HCT116 (cell line): ENCODE data around the gene BRAT1. TPM values are rescaled to one million over a fixed set of nuclear protein-coding genes. Genes with fewer than 3 reads are reported as not detected.

Experiments
- ATAC-seq: fragments of 200-7000 bp; cut with Tn5 transposase; 2 replicates; pipeline ENCODE4 v1.9.1; 2020; ENCODE audit warnings: mild to moderate bottlenecking, moderate library complexity
- BruUV-seq: library from RNA; stranded (reverse); fragments of 400-500 nt; replicated peaks from 2 replicates; lab custom pipeline; 2021; lab: Mats Ljungman, UMichigan
- CTCF ChIA-PET: fragments of 300-600 bp; sonication (Branson Sonifier 250); formaldehyde crosslinking; loops from one replicate; lab custom pipeline; 2021; ENCODE audit warnings: antibody characterized with exemption; lab: Charles Lee
- POLR2A ChIA-PET: fragments of 300-600, 350-600 bp; sonication (Branson Sonifier 250); formaldehyde crosslinking; loops from one replicate; lab custom pipeline; 2021; ENCODE audit warnings: antibody characterized with exemption; lab: Charles Lee
- RAD21 ChIA-PET, 2 experiments: fragments of 300-600 bp; sonication (Branson Sonifier 250); formaldehyde crosslinking; loops; one replicate each; lab custom pipeline; 2023; ENCODE audit warnings: low total read pairs in 2 of 2; ENCODE audit not compliant: uncharacterized antibody in 2 of 2, unreplicated experiment in 2 of 2, low non-redundant PET in 1 of 2; lab: Charles Lee
- DNase-seq: peaks from one replicate; pipeline ENCODE4 v3.0.0-alpha.2; 2010; ENCODE audit warnings: low read depth, low spot score
- H2AFZ ChIP-seq: fragments of 200-600 bp; shearing (Covaris generic), sonication (generic); 2 replicates; pipeline ENCODE4 v1.6.1; 2017; ENCODE audit warnings: low read depth, mixed run types, mixed read lengths, antibody characterized with exemption, low read length; ENCODE audit not compliant: poor library complexity, severe bottlenecking
- H3K27ac ChIP-seq: 2 replicates; pipeline ENCODE4 v1.5.1; 2012; ENCODE audit warnings: low read depth, low read length
- H3K27me3 ChIP-seq: fragments of 200-600 bp; sonication (generic); 2 replicates; pipeline ENCODE4 v1.6.1; 2016; ENCODE audit warnings: mixed run types, low read length, mixed read lengths; ENCODE audit not compliant: insufficient read depth
- H3K36me3 ChIP-seq, 2 experiments: fragments of 200-500 bp in 1 of 2; fragments of 200-600 bp in 1 of 2; sonication (Bioruptor generic) in 1 of 2; sonication (generic) in 1 of 2; 2 replicates each; pipeline versions ENCODE4 v1.5.1 to v1.6.1; 2014 to 2016; ENCODE audit warnings: low read length in 2 of 2, inconsistent platforms in 1 of 2, mixed read lengths in 1 of 2, mixed run types in 1 of 2; ENCODE audit not compliant: insufficient read depth in 2 of 2, control insufficient read depth in 1 of 2
- H3K4me1 ChIP-seq, 2 experiments: fragments of 200-600 bp in 1 of 2; sonication (generic) in 1 of 2; 2 replicates each; pipeline versions ENCODE4 v1.5.1 to v1.6.1; 2012 to 2017; ENCODE audit warnings: low read length in 2 of 2, inconsistent platforms in 1 of 2, mild to moderate bottlenecking in 1 of 2, mixed read lengths in 1 of 2, mixed run types in 1 of 2, moderate library complexity in 1 of 2; ENCODE audit not compliant: insufficient read depth in 2 of 2, control insufficient read depth in 1 of 2
- H3K4me2 ChIP-seq: fragments of 200-600 bp; sonication (generic); 2 replicates; pipeline ENCODE4 v1.6.1; 2017; ENCODE audit warnings: mixed run types, low read length, mixed read lengths
- H3K4me3 ChIP-seq, 2 experiments: fragments of 200-600 bp in 1 of 2; sonication (generic) in 1 of 2; replicated peaks in 1 of 2; 2 replicates each; pipeline ENCODE4 v1.5.1; 2011 to 2016; ENCODE audit warnings: low read length in 2 of 2, control low read depth in 1 of 2, low read depth in 1 of 2, mild to moderate bottlenecking in 1 of 2, mixed read lengths in 1 of 2, mixed run types in 1 of 2
- H3K79me2 ChIP-seq: fragments of 200-600 bp; sonication (generic); 2 replicates; pipeline ENCODE4 v1.6.1; 2017; ENCODE audit warnings: mild to moderate bottlenecking, mixed run types, low read length, moderate library complexity, mixed read lengths; ENCODE audit not compliant: insufficient read depth
- H3K9ac ChIP-seq: fragments of 200-600 bp; sonication (generic); 2 replicates; pipeline ENCODE4 v1.6.1; 2016; ENCODE audit warnings: low read length, mixed read lengths
- H3K9me2 ChIP-seq: fragments of 200-600 bp; sonication (generic), shearing (Covaris generic); 2 replicates; pipeline ENCODE4 v1.6.1; 2017; ENCODE audit warnings: mixed run types, mild to moderate bottlenecking, moderate library complexity; ENCODE audit not compliant: insufficient read depth
- H3K9me3 ChIP-seq, 2 experiments: fragments of 200-500 bp in 1 of 2; fragments of 200-600 bp in 1 of 2; sonication (Bioruptor generic) in 1 of 2; sonication (generic) in 1 of 2; 2 replicates each; pipeline ENCODE4 v1.6.1; 2014 to 2017; ENCODE audit warnings: low read length in 2 of 2, mixed read lengths in 2 of 2, inconsistent platforms in 1 of 2, low read depth in 1 of 2, mild to moderate bottlenecking in 1 of 2, mixed run types in 1 of 2, moderate library complexity in 1 of 2; ENCODE audit not compliant: control insufficient read depth in 1 of 2, insufficient read depth in 1 of 2
- H4K20me1 ChIP-seq: fragments of 200-600 bp; sonication (generic), shearing (Covaris generic); 2 replicates; pipeline ENCODE4 v1.6.1; 2017; ENCODE audit warnings: mixed run types, mild to moderate bottlenecking, moderate library complexity; ENCODE audit not compliant: insufficient read depth
- CTCF ChIP-seq, 3 experiments: fragments of 200-600 bp in 1 of 3; sonication (generic) in 1 of 3; IDR thresholded peaks in 2 of 3; conservative IDR thresholded peaks in 1 of 3; 2 replicates each; pipeline ENCODE4 v1.5.1; 2012 to 2017; ENCODE audit warnings: low read depth in 2 of 3, low read length in 2 of 3, antibody characterized with exemption in 1 of 3, borderline replicate concordance in 1 of 3, control low read depth in 1 of 3, mild to moderate bottlenecking in 1 of 3, mixed read lengths in 1 of 3, mixed run types in 1 of 3, moderate library complexity in 1 of 3; ENCODE audit not compliant: insufficient read depth in 1 of 3
- EGR1 ChIP-seq: IDR thresholded peaks from 2 replicates; pipeline ENCODE4 v1.6.1; 2012; ENCODE audit warnings: low read depth
- ELF1 ChIP-seq: IDR thresholded peaks from 2 replicates; pipeline ENCODE4 v1.6.1; 2012; ENCODE audit warnings: low read depth, borderline replicate concordance
- MAX ChIP-seq: IDR thresholded peaks from 2 replicates; pipeline ENCODE4 v1.6.1; 2012
- POLR2A ChIP-seq: IDR thresholded peaks from 2 replicates; pipeline ENCODE4 v1.7.0; 2011; ENCODE audit warnings: borderline replicate concordance; ENCODE audit not compliant: insufficient read depth, insufficient read length; ENCODE audit errors: extremely low read depth
- POLR2AphosphoS5 ChIP-seq: IDR thresholded peaks from 2 replicates; pipeline ENCODE4 v1.6.1; 2011; ENCODE audit warnings: mild to moderate bottlenecking, low read depth, low read length, moderate library complexity
- RAD21 ChIP-seq: IDR thresholded peaks from 2 replicates; pipeline ENCODE4 v1.6.1; 2012; ENCODE audit warnings: low read depth, mild to moderate bottlenecking
- REST ChIP-seq: IDR thresholded peaks from 2 replicates; pipeline ENCODE4 v1.6.1; 2012; ENCODE audit warnings: low read depth
- SP1 ChIP-seq: IDR thresholded peaks from 2 replicates; pipeline ENCODE4 v1.6.1; 2012; ENCODE audit warnings: low read depth
- ZBTB33 ChIP-seq: IDR thresholded peaks from 2 replicates; pipeline ENCODE4 v1.6.1; 2011; ENCODE audit warnings: mild to moderate bottlenecking, low read length, moderate library complexity; ENCODE audit not compliant: insufficient replicate concordance; ENCODE audit errors: extremely low read depth
- intact Hi-C: fragments of 100-400 bp; cut with micrococcal nuclease; formaldehyde crosslinking; loops from 2 replicates; pipeline ENCODE4 v1.10.0; 2022
- total RNA-seq: library from RNA; stranded (reverse); gene quantifications from one replicate; pipeline ENCODE4 v1.2.1, GENCODE V29; 2021; ENCODE audit not compliant: unreplicated experiment

The BRAT1 gene
- total RNA-seq, 1 experiment from 2014 or later = 47.6 TPM

- ChIA-PET POLR2A (no interaction called here), CTCF (no interaction called here), RAD21 (no interaction called here)
- H3K4me3 ChIP-seq = no peak overlapping the region
- no peaks in the 10 kb centered on the region for H3K9me3 ChIP-seq
- H3K4me2 ChIP-seq = no peak overlapping the region
- no TSS peak for BruUV-seq
- H3K4me1 ChIP-seq = no peaks in the 10 kb centered on the region
- no peaks in the 10 kb centered on the region for H3K9me2 ChIP-seq
- no peak for DNase-seq
- intact Hi-C loops = no loop called here
- H4K20me1 ChIP-seq = no peaks in the 10 kb centered on the region
- no peaks in the 10 kb centered on the region for H3K27me3 ChIP-seq
- TF ChIP-seq REST (no peak), POLR2A (no peak), POLR2AphosphoS5 (no peak), CTCF (IDR thresholded peaks at IDR 0.05 in 2 of 3, conservative IDR thresholded peaks at IDR 0.05 in 1 of 3; ENCODE audit: borderline replicate concordance in 1 of 3, insufficient read depth in 1 of 3, low read depth in 2 of 3, low read length in 2 of 3) (no peak), ELF1 (no peak), EGR1 (no peak), SP1 (no peak), RAD21 (no peak), ZBTB33 (no peak), MAX (no peak)
- H3K79me2 ChIP-seq = no peaks in the 10 kb centered on the region
- no peak overlapping the region for H2AFZ ChIP-seq
- H3K27ac ChIP-seq = no peak overlapping the region
- no peaks in the 10 kb centered on the region for H3K36me3 ChIP-seq
- no peak for ATAC-seq
- H3K9ac ChIP-seq = no peak overlapping the region
These were observed 47.4 kb downstream of the BRAT1 start for GRCh38 chr7:2507917-2508306.
